Urothelium cell line (cell line): ENCODE data around the gene CWC27.
A peak's percentile ranks its signal among the peaks of the same experiment; 100 is the strongest.

Experiments
- DNase-seq: peaks from one replicate; pipeline ENCODE4 v3.0.0; 2011; ENCODE audit warnings: low spot score, mixed read lengths
- FAIRE-seq: peaks from 2 replicates; lab custom pipeline; 2011; peaks lifted over from hg19 to GRCh38; lab: Jason Lieb, UNC

CWC27 gene

GRCh38 chr5:64971513-64971912, 202.8 kb downstream of the CWC27 start:
- FAIRE-seq (no peak), DNase-seq (no peak)

GRCh38 chr5:64971990-64972389, 203.3 kb downstream of the CWC27 start:
- DNase-seq = no peak
- FAIRE-seq = no peak

- no peak for FAIRE-seq
- no peak for DNase-seq
Observed at GRCh38 chr5:64972591-64972990, 203.9 kb downstream of the CWC27 start.

- no peak for DNase-seq
- no peak for FAIRE-seq
Observed at GRCh38 chr5:64973215-64973614, 204.5 kb downstream of the CWC27 start.

GRCh38 chr5:64977779-64978178, 209.0 kb downstream of the CWC27 start:
- DNase-seq (peak; percentile 5), FAIRE-seq (no peak)

- DNase-seq (no peak), FAIRE-seq (no peak)
Observed at GRCh38 chr5:64978546-64978945, 209.8 kb downstream of the CWC27 start.

- FAIRE-seq (no peak), DNase-seq (no peak)
Observed at GRCh38 chr5:64979531-64979930, 210.8 kb downstream of the CWC27 start.

GRCh38 chr5:64980176-64980575, 211.4 kb downstream of the CWC27 start:
- DNase-seq = no peak
- FAIRE-seq = no peak

GRCh38 chr5:64987768-64988167, 219.0 kb downstream of the CWC27 start:
- FAIRE-seq (no peak), DNase-seq (no peak)

GRCh38 chr5:65009207-65009606, 240.5 kb downstream of the CWC27 start:
- FAIRE-seq (no peak), DNase-seq (no peak)

- FAIRE-seq (no peak), DNase-seq (no peak)
Observed at GRCh38 chr5:65010841-65011240, 242.1 kb downstream of the CWC27 start.

GRCh38 chr5:65012301-65012892, 243.7 kb downstream of the CWC27 start:
- DNase-seq (no peak), FAIRE-seq (no peak)

GRCh38 chr5:65013166-65013565, 244.4 kb downstream of the CWC27 start:
- FAIRE-seq = no peak
- DNase-seq = no peak

- no peak for FAIRE-seq
Observed at GRCh38 chr5:65014769-65015168, 246.0 kb downstream of the CWC27 start.

GRCh38 chr5:65015767-65016166, 247.0 kb downstream of the CWC27 start:
- no peak for FAIRE-seq
- DNase-seq = no peak

More at GRCh38 chr5:65014769-65015168, 246.0 kb downstream of the CWC27 start:
- DNase-seq = no peak

- FAIRE-seq = no peak
Observed at GRCh38 chr5:65017636-65018035, 248.9 kb downstream of the CWC27 start.

GRCh38 chr5:65018763-65019162, 250.0 kb downstream of the CWC27 start:
- DNase-seq (no peak), FAIRE-seq (no peak)

More at GRCh38 chr5:65017636-65018035, 248.9 kb downstream of the CWC27 start:
- no peak for DNase-seq

GRCh38 chr5:65020492-65020891, 251.8 kb downstream of the CWC27 start:
- FAIRE-seq (no peak), DNase-seq (no peak)

GRCh38 chr5:65021527-65022226, 252.9 kb downstream of the CWC27 start:
- no peak for DNase-seq
- no peak for FAIRE-seq

GRCh38 chr5:65022932-65023331, 254.2 kb downstream of the CWC27 start:
- FAIRE-seq (no peak), DNase-seq (no peak)

GRCh38 chr5:65024681-65025080, 256.0 kb downstream of the CWC27 start:
- DNase-seq (no peak), FAIRE-seq (no peak)

GRCh38 chr5:65026816-65027548, 258.3 kb downstream of the CWC27 start:
- FAIRE-seq = no peak
- DNase-seq = no peak
